ENCODE data around the gene TMEFF1.
"Not testable (repeated sequence)": the region's sequence is repeated elsewhere in the genome, so short reads cannot be mapped to it uniquely, and the experiment has no call there.

Gene TMEFF1

GRCh38 chr9:100498592-100498991 lies 25.6 kb downstream of the TMEFF1 start:
- no peak for DNase-seq

DNA sequence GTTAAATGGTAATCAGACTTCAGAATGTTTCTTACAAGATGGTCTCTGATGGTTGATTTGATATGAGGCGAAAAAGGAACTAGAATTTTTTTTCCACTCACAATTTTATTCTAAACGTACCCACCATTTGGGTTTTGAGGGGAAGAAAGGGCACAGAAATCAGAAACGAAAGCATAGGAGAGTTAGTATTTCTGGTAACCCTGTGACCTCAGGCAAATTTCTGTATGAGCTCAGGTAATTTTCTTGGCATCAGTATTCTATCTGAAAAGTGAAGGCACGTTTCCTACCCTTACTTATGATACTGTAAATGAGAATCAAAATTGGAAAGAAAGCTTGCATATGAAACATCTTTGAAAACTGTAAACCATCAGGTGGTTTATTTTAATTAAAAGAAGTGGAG lies 26.5 kb downstream of the TMEFF1 start:
- no peak for DNase-seq

GRCh38 chr9:100499866-100500265 lies 26.9 kb downstream of the TMEFF1 start:
- DNase-seq: no peak

GRCh38 chr9:100505564-100506159 lies 32.7 kb downstream of the TMEFF1 start:
- no peak for DNase-seq

GRCh38 chr9:100507350-100507749 lies 34.4 kb downstream of the TMEFF1 start:
- DNase-seq: not testable (repeated sequence)

DNA sequence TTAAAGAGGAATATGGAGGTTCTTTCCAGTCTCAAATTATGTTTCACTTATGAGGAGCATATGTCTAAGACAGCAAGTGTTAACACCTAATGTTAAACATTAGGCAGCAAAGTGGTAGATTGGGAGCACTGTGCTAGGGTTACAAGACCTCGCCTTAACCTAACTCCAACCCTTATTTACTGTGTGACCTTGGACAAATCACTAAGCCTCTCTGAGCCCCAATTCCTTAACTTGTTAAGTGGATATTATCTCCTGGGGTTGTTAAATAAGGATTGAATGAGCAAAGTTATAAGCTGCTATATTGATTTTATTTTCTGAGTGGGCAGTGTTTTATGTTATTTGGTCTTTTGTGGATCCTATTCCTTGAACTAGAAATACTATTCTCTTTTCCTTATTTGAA lies 38.3 kb downstream of the TMEFF1 start:
- no peak for DNase-seq

DNA sequence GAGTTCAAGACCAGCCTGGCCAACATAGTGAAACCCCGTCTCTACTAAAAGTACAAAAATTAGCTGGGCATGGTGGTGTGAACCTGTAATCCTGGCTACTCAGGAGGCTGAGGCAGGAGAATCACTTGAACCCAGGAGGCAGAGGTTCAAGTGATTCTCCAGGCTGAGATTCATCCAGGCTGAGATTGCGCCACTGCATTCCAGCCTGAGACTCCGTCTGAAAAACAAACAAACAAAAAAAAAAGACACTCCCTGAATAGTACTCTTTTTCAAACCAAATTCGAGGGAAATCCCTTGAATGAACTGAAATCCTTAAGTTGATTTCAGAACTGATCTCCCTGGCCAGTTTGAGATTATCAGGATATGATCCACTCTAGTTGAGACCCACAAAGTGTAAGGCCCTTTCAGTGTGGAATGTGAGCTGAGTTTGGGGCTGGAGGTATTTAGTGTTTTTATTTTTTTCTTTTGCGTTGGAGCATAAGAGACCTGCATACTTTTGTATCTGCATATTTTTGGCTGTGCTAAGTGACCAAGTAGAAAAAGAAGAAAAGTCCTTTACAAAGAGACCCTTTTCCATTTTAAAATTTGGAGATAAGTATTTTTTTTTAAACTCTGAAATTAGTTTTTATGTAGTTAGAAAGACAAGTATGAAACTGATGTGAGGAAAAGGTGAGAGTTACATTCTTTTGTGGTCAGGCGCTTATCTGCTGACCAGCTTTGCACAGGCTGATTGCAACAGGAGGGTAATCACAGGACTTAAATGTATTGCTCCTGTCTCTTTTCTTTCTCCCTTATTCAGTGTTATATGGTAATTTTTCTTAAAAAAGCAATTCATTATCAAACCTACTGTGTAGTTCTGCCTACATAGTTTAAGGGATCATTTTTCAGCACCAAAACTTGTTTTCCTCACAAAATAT lies 42.9 kb downstream of the TMEFF1 start:
- DNase-seq: no peak

GRCh38 chr9:100521282-100521681 lies 48.3 kb downstream of the TMEFF1 start:
- no peak for DNase-seq

DNA sequence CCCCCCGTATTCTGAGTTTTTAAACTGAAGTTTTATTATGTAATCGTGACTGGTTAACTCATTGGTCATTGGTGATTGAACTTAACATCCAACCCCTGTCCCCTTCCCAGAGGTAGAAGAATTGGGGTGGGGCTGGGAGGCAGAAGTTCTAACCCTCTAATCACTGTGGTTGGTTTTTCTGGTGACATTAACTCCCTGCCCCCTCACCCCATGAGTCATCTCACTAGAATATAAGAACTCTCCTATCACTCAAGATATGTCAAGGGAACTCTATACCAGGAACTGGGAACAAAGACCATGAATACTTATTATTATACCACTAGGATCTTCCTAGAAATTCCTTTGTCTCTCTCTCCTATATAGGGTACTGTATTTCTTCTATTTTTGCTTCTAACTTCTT lies 52.6 kb downstream of the TMEFF1 start:
- no peak for DNase-seq

GRCh38 chr9:100527180-100527794 lies 54.3 kb downstream of the TMEFF1 start:
- not testable (repeated sequence) for DNase-seq

DNA sequence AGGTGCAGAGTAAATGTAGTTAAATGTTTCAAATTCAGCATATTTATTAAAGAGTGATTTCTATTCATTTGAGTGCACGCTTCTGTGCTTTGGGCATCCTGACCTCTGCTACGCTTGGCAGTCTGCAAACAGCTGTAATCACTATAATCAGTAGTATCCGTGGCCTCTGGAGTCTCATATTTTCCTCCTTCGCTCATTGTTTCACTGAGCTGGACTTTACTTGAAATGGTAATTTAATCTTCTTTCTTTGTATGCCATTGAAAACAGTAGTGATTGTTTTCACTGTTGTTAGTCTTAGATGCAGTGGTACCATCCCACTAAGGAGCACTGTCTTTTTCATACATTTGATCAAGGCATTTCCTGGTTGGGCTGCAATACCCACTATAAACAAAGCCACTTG lies 61.5 kb downstream of the TMEFF1 start:
- DNase-seq: no peak

DNA sequence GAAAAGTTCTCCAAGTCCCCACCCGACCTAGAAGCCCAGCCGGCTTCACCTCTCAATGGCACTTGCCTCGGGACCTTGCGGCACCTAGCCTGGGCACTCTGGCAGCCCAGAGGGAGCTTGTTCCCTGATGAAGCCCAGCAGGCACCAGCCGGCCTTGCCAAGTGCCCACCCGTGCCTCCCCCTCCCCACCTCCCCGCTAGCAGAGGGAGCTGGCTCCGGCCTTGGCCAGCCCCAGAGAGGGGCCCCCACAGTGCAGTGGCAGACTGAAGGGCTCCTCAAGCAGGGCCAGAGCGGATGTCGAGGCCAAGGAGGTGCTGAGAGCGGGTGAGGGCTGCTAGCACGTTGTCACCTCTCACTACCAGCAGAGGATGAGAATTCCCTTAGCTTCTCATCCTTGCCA lies 67.4 kb downstream of the TMEFF1 start:
- DNase-seq: no peak

- no peak for DNase-seq
Measured at GRCh38 chr9:100549048-100549447, 76.1 kb downstream of the TMEFF1 start.

- DNase-seq: no peak
Measured at GRCh38 chr9:100554935-100555401, 82.0 kb downstream of the TMEFF1 start.

GRCh38 chr9:100555471-100555870 lies 82.5 kb downstream of the TMEFF1 start:
- DNase-seq: no peak

- no peak for DNase-seq
Measured at GRCh38 chr9:100557053-100557452, 84.1 kb downstream of the TMEFF1 start.

GRCh38 chr9:100561256-100561655 lies 88.3 kb downstream of the TMEFF1 start:
- no peak for DNase-seq

- DNase-seq: no peak
Measured at GRCh38 chr9:100567856-100568255, 94.9 kb downstream of the TMEFF1 start.

GRCh38 chr9:100573655-100574260 lies 100.8 kb downstream of the TMEFF1 start:
- DNase-seq: no peak

DNA sequence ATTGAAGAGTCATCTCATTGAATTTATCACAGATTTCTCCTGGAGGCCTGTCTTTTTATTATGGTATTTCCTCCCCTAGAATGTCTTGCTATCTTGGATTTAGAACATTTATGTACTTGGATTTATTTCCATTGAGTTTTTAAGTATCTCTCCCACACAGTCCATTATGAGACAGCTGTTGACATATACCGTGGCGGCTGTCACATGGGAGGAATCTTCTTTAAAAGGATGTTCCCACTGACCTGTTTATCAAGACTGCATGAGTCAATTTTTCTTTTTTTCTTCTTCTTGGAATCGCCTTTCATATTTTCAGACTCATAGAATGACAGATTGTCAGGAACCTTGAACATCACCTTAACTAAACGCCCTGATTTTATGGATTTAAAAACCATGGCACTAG lies 102.1 kb downstream of the TMEFF1 start:
- no peak for DNase-seq

- no peak for DNase-seq
Measured at GRCh38 chr9:100575765-100576386, 102.9 kb downstream of the TMEFF1 start.

DNA sequence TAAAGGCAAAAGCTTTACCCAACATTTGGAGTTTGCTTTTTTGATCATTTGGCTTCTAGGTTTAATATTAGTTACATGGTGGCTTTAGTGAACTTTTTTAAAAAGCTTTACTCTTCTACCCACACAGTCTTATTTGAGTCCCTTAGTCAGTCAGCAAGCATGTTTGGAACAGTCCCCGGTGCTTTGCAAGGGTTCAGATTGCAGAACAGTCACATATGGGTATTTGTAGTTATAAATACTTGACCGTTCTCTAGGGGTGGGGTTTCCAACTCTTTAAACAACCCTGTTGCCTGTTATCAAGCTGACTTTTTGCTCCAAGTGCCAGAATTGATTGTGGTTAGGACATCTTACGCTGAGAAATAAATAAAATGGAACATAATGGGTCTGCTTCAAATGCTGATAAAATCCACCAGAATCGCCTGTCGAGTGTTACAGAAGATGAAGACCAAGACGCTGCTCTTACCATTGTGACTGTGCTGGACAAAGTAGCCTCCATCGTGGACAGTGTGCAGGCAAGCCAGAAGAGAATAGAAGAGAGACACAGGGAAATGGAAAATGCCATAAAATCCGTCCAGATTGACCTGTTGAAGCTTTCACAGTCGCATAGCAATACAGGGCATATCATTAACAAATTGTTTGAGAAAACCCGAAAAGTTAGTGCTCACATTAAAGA lies 105.0 kb downstream of the TMEFF1 start, which contains the start of gene CAVIN4:
CAVIN4 (plus strand) TSS at position 304 of the 673 bp plus-strand sequence; CDS start at position 369, 65 bp downstream.
- DNase-seq: no peak

Measured in activated gamma-delta T cell (primary cell).